ENCODE data around the gene ATXN1.

DNA sequence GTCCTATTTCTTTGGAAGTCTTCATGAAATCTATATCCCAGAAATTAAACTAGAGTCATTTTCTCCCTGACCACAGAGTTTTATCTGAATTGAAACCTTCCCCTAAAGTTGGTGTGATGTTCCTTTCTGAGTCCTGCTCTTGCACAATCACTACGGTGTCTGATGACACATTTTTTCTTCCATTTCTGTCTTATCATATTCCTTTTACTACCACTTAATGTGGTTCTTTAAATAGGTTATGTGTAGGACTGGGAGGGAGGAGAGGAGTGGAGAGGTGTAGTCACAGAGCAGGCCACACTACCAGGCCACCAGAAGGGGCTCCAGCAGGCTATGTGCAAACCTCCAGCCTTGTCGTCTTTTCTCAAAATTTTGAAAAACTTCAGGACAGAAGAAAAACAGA is 39.7 kb upstream of the ATXN1 start:
- TF ChIP-seq, protein P1, sequence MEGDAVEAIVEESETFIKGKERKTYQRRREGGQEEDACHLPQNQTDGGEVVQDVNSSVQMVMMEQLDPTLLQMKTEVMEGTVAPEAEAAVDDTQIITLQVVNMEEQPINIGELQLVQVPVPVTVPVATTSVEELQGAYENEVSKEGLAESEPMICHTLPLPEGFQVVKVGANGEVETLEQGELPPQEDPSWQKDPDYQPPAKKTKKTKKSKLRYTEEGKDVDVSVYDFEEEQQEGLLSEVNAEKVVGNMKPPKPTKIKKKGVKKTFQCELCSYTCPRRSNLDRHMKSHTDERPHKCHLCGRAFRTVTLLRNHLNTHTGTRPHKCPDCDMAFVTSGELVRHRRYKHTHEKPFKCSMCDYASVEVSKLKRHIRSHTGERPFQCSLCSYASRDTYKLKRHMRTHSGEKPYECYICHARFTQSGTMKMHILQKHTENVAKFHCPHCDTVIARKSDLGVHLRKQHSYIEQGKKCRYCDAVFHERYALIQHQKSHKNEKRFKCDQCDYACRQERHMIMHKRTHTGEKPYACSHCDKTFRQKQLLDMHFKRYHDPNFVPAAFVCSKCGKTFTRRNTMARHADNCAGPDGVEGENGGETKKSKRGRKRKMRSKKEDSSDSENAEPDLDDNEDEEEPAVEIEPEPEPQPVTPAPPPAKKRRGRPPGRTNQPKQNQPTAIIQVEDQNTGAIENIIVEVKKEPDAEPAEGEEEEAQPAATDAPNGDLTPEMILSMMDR (IDR thresholded peaks at IDR 0.05): no peak
- TF ChIP-seq, protein P2, sequence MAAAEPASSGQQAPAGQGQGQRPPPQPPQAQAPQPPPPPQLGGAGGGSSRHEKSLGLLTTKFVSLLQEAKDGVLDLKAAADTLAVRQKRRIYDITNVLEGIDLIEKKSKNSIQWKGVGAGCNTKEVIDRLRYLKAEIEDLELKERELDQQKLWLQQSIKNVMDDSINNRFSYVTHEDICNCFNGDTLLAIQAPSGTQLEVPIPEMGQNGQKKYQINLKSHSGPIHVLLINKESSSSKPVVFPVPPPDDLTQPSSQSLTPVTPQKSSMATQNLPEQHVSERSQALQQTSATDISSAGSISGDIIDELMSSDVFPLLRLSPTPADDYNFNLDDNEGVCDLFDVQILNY (CRISPR knock-in tag; IDR thresholded peaks at IDR 0.05): no peak
- no peak for TF ChIP-seq IRF2 (CRISPR knock-in tag; IDR thresholded peaks at IDR 0.05; ENCODE audit: borderline replicate concordance, low read depth)
- TF ChIP-seq NR3C1 (CRISPR knock-in tag; conservative IDR thresholded peaks at IDR 0.05; ENCODE audit: low read depth): no peak
- no peak for TF ChIP-seq ESRRA (CRISPR knock-in tag; IDR thresholded peaks at IDR 0.05; ENCODE audit: borderline replicate concordance)
- TF ChIP-seq TCF7 (CRISPR knock-in tag; IDR thresholded peaks at IDR 0.05; ENCODE audit: low read depth): no peak
- no peak for TF ChIP-seq FOXP1 (CRISPR knock-in tag; IDR thresholded peaks at IDR 0.05; ENCODE audit: borderline replicate concordance)
- no peak for TF ChIP-seq SMAD3 (CRISPR knock-in tag; IDR thresholded peaks at IDR 0.05; ENCODE audit: borderline replicate concordance)
- no peak for TF ChIP-seq NR2C2 (CRISPR knock-in tag; IDR thresholded peaks at IDR 0.05)
- no peak for TF ChIP-seq ZNF121 (CRISPR knock-in tag; IDR thresholded peaks at IDR 0.05)

Data from WTC11 (cell line).